ENCODE data around the gene TAF5L.

The TAF5L gene

DNA sequence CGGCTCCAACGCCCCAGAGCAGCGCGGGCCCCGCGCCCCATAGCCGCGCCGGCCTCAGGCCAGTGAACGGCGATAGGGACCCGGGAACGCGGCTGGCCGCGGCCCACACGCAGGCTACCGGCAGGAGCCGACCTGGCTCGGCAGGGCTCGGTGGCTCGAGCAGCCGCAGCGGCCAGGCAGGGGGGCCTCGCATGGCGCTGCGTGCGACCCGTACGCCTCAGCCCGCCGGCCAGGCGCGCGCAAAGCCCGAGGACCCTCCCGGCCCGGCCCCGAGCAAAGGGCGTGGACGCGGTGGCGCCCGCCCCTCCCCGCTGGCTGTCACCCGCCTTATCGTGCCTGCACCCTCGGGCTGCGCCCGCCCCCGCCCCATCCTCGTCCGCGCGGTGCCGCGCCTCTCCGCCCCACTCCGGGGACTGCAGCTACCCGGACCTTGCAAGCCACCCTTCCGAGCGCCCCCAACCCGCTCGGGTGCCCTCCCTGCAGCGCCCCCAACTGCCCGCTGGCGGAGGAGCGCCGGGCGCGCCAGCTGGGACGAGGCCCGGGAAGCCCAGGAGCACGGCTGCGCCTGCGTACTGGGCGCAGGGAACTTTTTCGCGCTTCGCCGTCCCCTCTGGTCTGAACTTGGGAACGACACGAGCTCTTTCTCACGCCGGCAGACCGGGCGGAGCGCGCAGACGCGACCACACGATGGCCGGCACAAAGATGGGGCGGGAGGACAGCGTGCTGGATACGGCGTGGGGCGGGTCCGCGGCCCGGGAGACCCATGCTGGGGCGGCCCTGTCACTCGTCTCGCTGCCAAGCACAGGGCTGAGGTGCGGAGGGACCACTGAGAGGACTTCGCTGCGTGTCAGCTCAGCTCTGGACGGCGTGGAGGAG, 67.2 kb downstream of the TAF5L start, which contains the start of gene ABCB10:
Gene ABCB10, minus strand, starts transcription at position 248 of the 876 bp plus-strand sequence. Its CDS starts 55 bp downstream, at position 193.
- in situ Hi-C loops (cut with HindIII; ENCODE audit: low sequenced_read_pairs): no loop called here
- TF ChIP-seq, protein P1, sequence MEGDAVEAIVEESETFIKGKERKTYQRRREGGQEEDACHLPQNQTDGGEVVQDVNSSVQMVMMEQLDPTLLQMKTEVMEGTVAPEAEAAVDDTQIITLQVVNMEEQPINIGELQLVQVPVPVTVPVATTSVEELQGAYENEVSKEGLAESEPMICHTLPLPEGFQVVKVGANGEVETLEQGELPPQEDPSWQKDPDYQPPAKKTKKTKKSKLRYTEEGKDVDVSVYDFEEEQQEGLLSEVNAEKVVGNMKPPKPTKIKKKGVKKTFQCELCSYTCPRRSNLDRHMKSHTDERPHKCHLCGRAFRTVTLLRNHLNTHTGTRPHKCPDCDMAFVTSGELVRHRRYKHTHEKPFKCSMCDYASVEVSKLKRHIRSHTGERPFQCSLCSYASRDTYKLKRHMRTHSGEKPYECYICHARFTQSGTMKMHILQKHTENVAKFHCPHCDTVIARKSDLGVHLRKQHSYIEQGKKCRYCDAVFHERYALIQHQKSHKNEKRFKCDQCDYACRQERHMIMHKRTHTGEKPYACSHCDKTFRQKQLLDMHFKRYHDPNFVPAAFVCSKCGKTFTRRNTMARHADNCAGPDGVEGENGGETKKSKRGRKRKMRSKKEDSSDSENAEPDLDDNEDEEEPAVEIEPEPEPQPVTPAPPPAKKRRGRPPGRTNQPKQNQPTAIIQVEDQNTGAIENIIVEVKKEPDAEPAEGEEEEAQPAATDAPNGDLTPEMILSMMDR (IDR thresholded peaks at IDR 0.05; ENCODE audit: low read depth, low read length, missing control alignments): peak; percentile 85
- H3K4me3 ChIP-seq (ENCODE audit: low read depth, low read length): peak within 1 kb of the TSS; percentile 72
- DNase-seq (ENCODE audit: low read depth): peak; percentile 91

DNA sequence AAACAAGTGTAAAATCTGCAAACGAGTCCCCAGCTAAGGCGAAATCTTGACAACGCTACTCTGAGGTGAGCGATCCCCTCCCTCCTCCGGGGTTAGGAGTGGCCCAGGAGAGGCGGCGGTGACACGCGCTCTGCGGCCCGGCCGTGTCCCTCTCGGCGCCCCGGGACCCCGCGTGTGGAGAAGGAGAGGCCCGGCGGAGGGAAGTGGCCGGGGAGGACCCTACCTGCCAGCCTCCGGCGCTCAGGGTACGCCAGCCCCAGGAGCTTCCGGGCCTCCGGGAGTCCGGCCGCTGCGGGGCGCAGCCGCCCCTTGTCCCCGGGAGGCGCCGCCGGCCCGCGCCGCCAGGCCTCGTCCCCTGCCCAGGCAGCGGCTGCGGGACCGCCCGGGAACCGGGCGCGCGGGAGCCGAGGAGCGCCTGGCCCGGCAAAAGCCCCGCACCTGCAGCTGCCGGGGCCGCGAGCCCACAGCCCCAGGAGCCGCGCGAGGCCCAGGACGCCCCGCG, 68.0 kb downstream of the TAF5L start:
- in situ Hi-C loops (cut with HindIII; ENCODE audit: low sequenced_read_pairs): no loop called here
- TF ChIP-seq, protein P1 (IDR thresholded peaks at IDR 0.05; ENCODE audit: low read depth, low read length, missing control alignments): no peak
- no peak for DNase-seq (ENCODE audit: low read depth)
- H3K4me3 ChIP-seq (ENCODE audit: low read depth, low read length): peak overlapping the region; percentile 72

DNA sequence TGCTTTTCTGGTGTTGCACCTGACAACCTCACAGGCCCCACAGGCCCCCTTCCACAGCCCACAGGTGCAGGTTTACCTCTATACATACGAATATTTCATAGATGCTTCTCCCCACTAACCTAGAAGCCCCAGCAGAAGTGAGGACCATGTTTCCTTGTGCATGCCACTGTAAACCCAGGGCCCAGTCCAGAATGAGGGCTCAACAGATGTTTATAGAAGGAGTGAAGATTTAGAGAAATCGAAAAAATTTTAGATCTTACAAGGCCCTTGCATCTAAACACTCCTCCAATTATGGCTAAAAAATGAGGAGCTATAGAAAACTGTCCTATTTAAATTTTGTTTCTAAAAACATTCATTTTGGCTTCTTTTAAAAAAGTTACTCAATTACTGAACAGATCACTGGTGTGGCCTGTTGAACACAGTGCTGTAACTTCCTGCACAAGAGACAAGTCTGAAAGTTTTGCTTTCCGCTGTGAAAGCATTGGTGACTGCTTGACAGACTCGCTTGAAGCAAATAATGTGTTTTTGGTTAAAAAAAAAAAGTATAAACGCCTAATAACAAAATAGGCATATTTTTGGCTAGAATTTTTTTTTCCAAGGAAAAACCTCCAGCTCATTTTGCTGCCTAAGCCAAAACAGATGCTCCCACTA, 68.6 kb downstream of the TAF5L start:
- peak overlapping the region; percentile 72 for H3K4me3 ChIP-seq (ENCODE audit: low read depth, low read length)
- DNase-seq (ENCODE audit: low read depth): no peak
- TF ChIP-seq, protein P1 (IDR thresholded peaks at IDR 0.05; ENCODE audit: low read depth, low read length, missing control alignments): no peak
- in situ Hi-C loops (cut with HindIII; ENCODE audit: low sequenced_read_pairs): no loop called here

DNA sequence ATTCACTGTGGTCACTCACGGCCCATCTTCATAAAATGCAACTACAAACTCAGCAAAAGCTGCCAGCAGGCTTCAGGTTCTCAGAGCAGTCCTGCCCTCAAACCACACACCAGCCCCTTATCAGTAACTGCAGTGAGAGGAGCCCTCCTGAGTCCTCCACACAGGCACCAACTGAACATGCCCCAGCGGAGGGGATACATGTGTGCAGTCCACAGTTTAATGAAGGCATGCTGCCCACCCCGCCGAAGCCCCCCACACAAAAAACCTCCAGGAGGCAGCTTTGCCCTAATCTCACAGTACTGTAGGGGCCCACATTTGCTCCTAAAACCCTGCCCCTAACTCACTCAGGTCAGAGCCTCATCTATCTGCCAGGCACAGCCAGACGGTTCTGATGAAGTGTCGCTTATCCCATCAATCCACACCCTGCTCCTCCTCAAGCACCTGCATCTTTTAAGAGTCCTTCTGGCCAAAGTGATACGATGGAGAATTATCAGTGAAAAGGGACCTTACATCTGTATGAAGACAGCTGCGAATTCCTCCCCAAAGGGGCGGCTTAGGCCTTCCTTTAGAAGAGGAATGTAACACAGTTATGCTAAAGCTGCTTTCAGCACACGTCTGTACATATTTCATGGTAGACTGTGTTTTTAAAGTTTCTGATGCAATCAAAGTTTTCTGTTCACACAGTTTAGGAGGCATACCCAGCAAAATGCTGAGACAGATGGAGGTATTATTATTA, 70.9 kb downstream of the TAF5L start:
- TF ChIP-seq, protein P1 (IDR thresholded peaks at IDR 0.05; ENCODE audit: low read depth, low read length, missing control alignments): no peak
- in situ Hi-C loops (cut with HindIII; ENCODE audit: low sequenced_read_pairs): no loop called here
- no peak for DNase-seq (ENCODE audit: low read depth)
- no peak overlapping the region for H3K4me3 ChIP-seq (ENCODE audit: low read depth, low read length)

DNA sequence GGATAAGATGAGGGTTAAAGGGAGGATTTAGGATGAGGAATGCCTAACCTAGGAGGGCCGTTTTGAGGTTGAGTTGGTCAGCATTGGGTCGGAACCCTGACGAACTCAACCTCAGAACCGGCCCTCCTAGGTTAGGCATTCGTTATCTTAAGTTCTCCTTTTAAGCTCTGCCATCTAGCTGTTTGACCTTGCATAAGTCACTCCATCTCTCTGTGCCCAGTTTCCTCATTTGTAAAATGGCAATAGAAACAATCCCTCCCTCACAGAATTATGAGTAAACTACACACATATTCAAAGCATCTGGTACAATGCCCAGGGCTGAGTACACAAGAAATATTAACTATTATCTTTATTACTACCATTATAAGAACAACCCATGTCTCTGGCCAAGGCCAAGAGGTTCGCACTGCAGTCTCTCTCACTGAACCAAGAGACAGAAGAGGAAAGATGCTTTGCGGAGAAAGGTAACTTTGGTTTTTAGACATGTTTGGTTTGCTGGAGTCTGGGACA, 72.2 kb downstream of the TAF5L start:
- in situ Hi-C loops (cut with HindIII; ENCODE audit: low sequenced_read_pairs): no loop called here
- TF ChIP-seq, protein P1 (IDR thresholded peaks at IDR 0.05; ENCODE audit: low read depth, low read length, missing control alignments): no peak
- H3K4me3 ChIP-seq (ENCODE audit: low read depth, low read length): no peak overlapping the region
- no peak for DNase-seq (ENCODE audit: low read depth)

DNA sequence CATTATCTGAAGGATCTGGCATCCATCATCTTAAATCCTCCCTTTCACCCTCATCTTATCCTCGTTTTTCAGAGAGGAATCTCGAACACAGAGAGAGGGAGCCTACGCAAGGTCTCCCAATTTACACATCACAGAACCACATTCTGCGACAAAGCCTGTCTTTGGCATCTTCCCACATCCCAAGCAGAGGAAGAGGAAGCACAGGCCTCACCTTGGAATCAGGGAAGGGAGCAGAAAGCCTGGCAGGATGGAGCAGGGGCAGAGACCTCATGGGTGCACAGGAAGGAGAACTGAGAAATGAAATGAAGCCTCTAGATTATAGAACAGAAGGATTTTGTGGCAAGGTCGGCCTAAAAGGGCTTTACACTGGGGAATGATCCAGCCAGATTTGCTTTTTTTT, 73.2 kb downstream of the TAF5L start:
- TF ChIP-seq, protein P1 (IDR thresholded peaks at IDR 0.05; ENCODE audit: low read depth, low read length, missing control alignments): no peak
- H3K4me3 ChIP-seq (ENCODE audit: low read depth, low read length): no peak overlapping the region
- in situ Hi-C loops (cut with HindIII; ENCODE audit: low sequenced_read_pairs): no loop called here
- DNase-seq (ENCODE audit: low read depth): no peak
